Spleen (tissue), 11 donors: ENCODE measurements around the gene LCP2. TPM values are rescaled to one million over a fixed set of nuclear protein-coding genes. Genes with fewer than 3 reads are reported as not detected.

Source experiments
- DNase-seq: peaks from one replicate; pipeline ENCODE4 v3.0.0-alpha.2; 2020
- H3K27ac ChIP-seq, 8 donors: fragments of 200-600 bp; sonication (generic) in 7 of 8; 1 replicate in 4 of 8; 2 replicates in 4 of 8; pipeline versions ENCODE4 v1.5.0 to v1.8.0; 2016 to 2021; ENCODE audit warnings: inconsistent platforms in 4 of 8, mild to moderate bottlenecking in 4 of 8, moderate library complexity in 1 of 8
- H3K27me3 ChIP-seq, 7 donors: fragments of 200-600 bp; sonication (generic) in 6 of 7; replicated peaks in 1 of 7; 1 replicate in 4 of 7; 2 replicates in 3 of 7; pipeline versions ENCODE4 v1.5.0 to v1.8.0; 2016 to 2021; ENCODE audit warnings: inconsistent platforms in 3 of 7, mild to moderate bottlenecking in 1 of 7
- H3K36me3 ChIP-seq, 6 donors: fragments of 200-600 bp; sonication (generic) in 5 of 6; 1 replicate in 4 of 6; 2 replicates in 2 of 6; pipeline versions ENCODE4 v1.5.0 to v1.8.0; 2016 to 2021; ENCODE audit warnings: inconsistent platforms in 2 of 6
- H3K4me1 ChIP-seq, 6 donors: fragments of 200-600 bp; sonication (generic) in 5 of 6; 1 replicate in 3 of 6; 2 replicates in 3 of 6; pipeline versions ENCODE4 v1.5.0 to v1.8.0; 2016 to 2021; ENCODE audit warnings: inconsistent platforms in 3 of 6
- H3K4me3 ChIP-seq, 8 donors: fragments of 200-600 bp; sonication (generic) in 7 of 8; 1 replicate in 4 of 8; 2 replicates in 4 of 8; pipeline versions ENCODE4 v1.5.0 to v1.8.0; 2016 to 2021; ENCODE audit warnings: inconsistent platforms in 4 of 8, mild to moderate bottlenecking in 4 of 8, moderate library complexity in 2 of 8
- H3K9me3 ChIP-seq, 8 donors: fragments of 200-600 bp; sonication (generic) in 7 of 8; 1 replicate in 4 of 8; 2 replicates in 4 of 8; pipeline versions ENCODE4 v1.5.0 to v1.8.0; 2016 to 2021; ENCODE audit warnings: inconsistent platforms in 4 of 8
- POLR2A ChIP-seq, 3 donors: fragments of 450-650 bp; IDR thresholded peaks; one replicate each; pipeline ENCODE4 v1.5.1; 2017; ENCODE audit warnings: antibody characterized with exemption in 3 of 3, mild to moderate bottlenecking in 1 of 3
- POLR2AphosphoS5 ChIP-seq, 3 donors: sonication (generic); formaldehyde crosslinking; IDR thresholded peaks; one replicate each; pipeline ENCODE4 v1.5.1; 2017; ENCODE audit warnings: antibody characterized with exemption in 3 of 3
- WGBS, 5 donors: extraction: QIAGEN DNeasy Blood & Tissue Kit in 3 of 5; methylation state at CpG; one replicate each; pipeline versions ENCODE4 v1.1.5 to v1.1.7; 2013 to 2018; 5-methylcytosine and 5-hydroxymethylcytosine counted together
- intact Hi-C: fragments of 100-400 bp; cut with DNase I; formaldehyde crosslinking; loops from one replicate; pipeline ENCODE4 v1.15.0; 2023; ENCODE audit warnings: low total_unique reads
- polyA plus RNA-seq, 3 donors: library from polyadenylated mRNA; stranded (reverse); fragments of 200-250 nt; gene quantifications; one replicate each; pipeline ENCODE4 v1.2.1, GENCODE V29; 2013
- total RNA-seq, 7 donors: library from RNA; depleted of rRNA in 3 of 7; stranded (reverse); fragments of >200 nt in 3 of 7; fragmentation: NEBNext Ultra II Directional in 4 of 7; extraction: Animal tissue kit (Norgen Biotek cat#: 25700) in 4 of 7; gene quantifications; one replicate each; pipeline versions ENCODE4 v1.1.0 to v1.2.1, GENCODE V29; 2016 to 2021
- TF ChIP-seq, protein P1 (sequence below), 11 experiments: fragments of 200-600 bp in 7 of 11; fragments of 450-650 bp in 4 of 11; sonication (generic) in 4 of 11; IDR thresholded peaks in 8 of 11; conservative IDR thresholded peaks in 3 of 11; 1 replicate in 7 of 11; 2 replicates in 4 of 11; pipeline versions ENCODE4 v1.4.0 to v1.8.0; 2016 to 2021; ENCODE audit warnings: antibody characterized with exemption in 11 of 11, inconsistent platforms in 4 of 11, mild to moderate bottlenecking in 1 of 11
- donor health status: healthy with polysubstance abuse.
- donor health status: DM: no; HTN: no; CAD: no; lungs with moderate emphysema.
- donor health status: DM: no; HTN: no; CAD: no.
- donor health status: Bipolar disorder and iron deficiency.
- donor health status: healthy.
- donor health status: DM: no; HTN: no; CAD: no.
- donor health status: DM: yes; HTN: yes; CAD: no.

LCP2 gene
- total and polyA plus RNA-seq, 10 donors = 28.3 to 272 (median 214) TPM

DNA sequence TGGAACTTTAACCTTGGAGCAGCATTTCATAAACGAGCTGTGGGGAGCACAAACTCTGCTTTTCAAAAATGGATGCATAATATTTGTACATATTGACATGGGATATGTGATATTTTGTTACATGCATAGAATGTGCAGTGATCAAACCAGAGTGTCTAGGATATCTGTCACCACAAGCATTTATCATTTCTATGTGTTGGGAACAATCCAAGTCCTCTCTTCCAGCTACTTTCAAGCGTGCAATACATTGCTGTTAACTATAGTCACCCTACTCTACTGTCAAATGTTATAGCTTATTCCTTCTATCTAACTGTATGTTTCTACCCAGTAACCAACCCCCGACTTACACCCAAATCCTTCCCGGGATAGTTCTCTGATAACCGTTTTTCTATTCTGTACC lies 79.7 kb downstream of the LCP2 start:
- H3K4me3 ChIP-seq = no peak overlapping the region
- intact Hi-C loops = no loop called here
- DNase-seq = no peak
- H3K4me1 ChIP-seq = peaks cover 0 to 2% (median 0%) of the 10 kb centered on the region in 6 donors
- 85 to 91% (median 90%) methylated on average over 5 of the region's 5 CpGs for WGBS, 5 donors
- TF ChIP-seq POLR2AphosphoS5 (IDR thresholded peaks at IDR 0.05) = no peak
- TF ChIP-seq, protein P1, sequence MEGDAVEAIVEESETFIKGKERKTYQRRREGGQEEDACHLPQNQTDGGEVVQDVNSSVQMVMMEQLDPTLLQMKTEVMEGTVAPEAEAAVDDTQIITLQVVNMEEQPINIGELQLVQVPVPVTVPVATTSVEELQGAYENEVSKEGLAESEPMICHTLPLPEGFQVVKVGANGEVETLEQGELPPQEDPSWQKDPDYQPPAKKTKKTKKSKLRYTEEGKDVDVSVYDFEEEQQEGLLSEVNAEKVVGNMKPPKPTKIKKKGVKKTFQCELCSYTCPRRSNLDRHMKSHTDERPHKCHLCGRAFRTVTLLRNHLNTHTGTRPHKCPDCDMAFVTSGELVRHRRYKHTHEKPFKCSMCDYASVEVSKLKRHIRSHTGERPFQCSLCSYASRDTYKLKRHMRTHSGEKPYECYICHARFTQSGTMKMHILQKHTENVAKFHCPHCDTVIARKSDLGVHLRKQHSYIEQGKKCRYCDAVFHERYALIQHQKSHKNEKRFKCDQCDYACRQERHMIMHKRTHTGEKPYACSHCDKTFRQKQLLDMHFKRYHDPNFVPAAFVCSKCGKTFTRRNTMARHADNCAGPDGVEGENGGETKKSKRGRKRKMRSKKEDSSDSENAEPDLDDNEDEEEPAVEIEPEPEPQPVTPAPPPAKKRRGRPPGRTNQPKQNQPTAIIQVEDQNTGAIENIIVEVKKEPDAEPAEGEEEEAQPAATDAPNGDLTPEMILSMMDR (IDR thresholded peaks at IDR 0.05 in 8 of 11, conservative IDR thresholded peaks at IDR 0.05 in 3 of 11) = no peak
- TF ChIP-seq POLR2A (IDR thresholded peaks at IDR 0.05) = no peak
- H3K27me3 ChIP-seq = peaks cover 0 to 4% (median 0%) of the 10 kb centered on the region in 7 donors
- no peaks in the 10 kb centered on the region for H3K36me3 ChIP-seq
- no peaks in the 10 kb centered on the region for H3K9me3 ChIP-seq
- H3K27ac ChIP-seq = no peak overlapping the region

DNA sequence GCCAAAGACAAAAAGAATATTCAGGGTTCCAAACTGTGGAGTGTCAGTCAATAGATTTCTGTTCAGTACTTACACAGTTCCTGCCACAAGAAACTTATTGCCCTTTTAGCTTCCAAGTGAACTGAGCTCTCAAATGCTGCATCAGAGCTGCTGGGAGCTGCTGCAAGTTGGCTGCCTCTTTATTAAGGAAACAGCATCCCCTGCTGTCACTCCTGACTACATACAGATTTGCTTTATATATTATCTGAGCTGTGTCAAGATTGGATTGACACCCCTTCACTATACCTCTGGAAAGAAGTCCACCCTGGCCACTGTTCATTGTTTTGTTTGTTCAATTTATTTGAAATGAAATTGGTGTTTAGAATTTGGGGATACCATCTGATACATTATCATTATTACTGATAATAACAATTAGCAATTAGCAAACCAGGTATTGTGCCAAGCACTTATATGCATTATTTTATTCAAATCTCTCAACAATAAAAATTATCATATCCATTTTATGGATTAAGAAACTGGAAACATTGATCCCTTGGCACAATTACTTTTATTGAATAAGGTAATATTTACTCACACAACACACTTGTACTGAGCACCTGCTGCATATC lies 81.2 kb downstream of the LCP2 start:
- H3K4me1 ChIP-seq = no peaks in the 10 kb centered on the region

DNA sequence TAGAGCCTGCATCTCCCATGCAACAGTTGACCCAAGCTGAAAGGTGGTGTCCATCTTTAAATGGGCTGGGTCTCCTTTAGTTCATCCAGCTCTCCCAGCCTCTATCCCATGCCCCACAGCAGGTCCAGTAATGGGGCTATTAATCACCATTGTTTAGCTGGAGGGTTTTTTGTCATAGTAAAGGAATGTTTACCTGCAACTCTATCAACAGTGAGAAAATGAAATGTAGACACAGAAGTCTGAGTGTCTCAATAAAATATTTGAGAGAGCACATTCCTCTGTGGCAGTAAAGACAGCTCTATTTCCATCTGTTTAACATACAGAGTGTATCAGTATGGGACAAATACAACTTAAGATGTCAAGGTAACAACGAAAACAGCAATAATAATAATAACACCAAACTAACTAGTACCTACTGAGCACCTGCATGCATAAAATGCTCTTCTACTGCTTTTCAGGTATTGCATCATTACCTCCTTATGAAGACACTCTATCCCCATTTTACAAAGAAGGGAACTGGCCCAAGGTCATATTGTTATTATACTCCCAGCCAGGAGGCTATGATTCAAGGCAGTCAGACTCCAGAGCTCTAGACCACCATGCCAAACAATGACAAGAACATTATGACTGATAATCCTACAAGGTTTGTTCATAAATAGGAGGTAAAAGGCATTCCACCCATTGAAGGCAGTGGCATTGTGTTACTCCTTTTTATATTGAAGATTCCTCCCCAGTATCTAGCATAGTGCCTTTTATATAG lies 85.8 kb downstream of the LCP2 start:
- H3K27me3 ChIP-seq = peaks cover 0 to 10% (median 0%) of the 10 kb centered on the region in 7 donors
- TF ChIP-seq, protein P1 (IDR thresholded peaks at IDR 0.05 in 8 of 11, conservative IDR thresholded peaks at IDR 0.05 in 3 of 11) = no peak
- TF ChIP-seq POLR2AphosphoS5 (IDR thresholded peaks at IDR 0.05) (no peak), POLR2A (IDR thresholded peaks at IDR 0.05) (no peak)
- no peak overlapping the region for H3K4me3 ChIP-seq
- 71 to 97% (median 77%) methylated on average over 1 of the region's 1 CpG for WGBS, 5 donors
- no peak for DNase-seq
- peaks cover 0 to 4% (median 0%) of the 10 kb centered on the region in 8 donors for H3K9me3 ChIP-seq
- intact Hi-C loops = no loop called here
- no peak overlapping the region for H3K27ac ChIP-seq
- no peaks in the 10 kb centered on the region for H3K36me3 ChIP-seq
- H3K4me1 ChIP-seq = no peaks in the 10 kb centered on the region

More for the DNA sequence above, 81.2 kb downstream of the LCP2 start:
- Histone ChIP-seq H3K27me3 (peaks cover 0 to 4% (median 0%) of the 10 kb centered on the region in 7 donors), H3K27ac (no peak overlapping the region), H3K4me3 (no peak overlapping the region), H3K36me3 (no peaks in the 10 kb centered on the region), H3K9me3 (no peaks in the 10 kb centered on the region)
- no peak for TF ChIP-seq POLR2A (IDR thresholded peaks at IDR 0.05)
- TF ChIP-seq, protein P1 (IDR thresholded peaks at IDR 0.05 in 8 of 11, conservative IDR thresholded peaks at IDR 0.05 in 3 of 11) = peak in 7 of 11 experiments; percentile 13 to 36 (median 23)
- no peak for DNase-seq
- intact Hi-C loops = no loop called here

DNA sequence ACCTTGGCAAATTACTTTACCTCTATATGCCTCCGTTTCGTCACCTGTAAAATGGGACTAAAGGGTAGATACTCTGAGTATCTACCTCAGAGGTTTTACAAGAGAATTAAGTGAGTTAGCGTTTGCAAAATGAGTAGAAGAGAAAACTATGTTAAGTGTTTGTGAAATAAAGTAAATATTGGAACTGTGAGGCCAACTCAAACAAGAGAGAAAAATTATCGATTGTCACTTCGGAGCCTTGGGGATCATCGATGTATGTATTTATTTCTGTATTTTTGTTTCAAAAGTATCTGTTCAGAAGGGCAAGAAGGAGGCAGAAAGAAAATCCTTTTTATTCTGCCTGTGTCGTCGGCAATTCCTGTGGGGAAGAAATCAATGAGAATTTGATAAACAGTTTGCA lies 90.6 kb downstream of the LCP2 start:
- intact Hi-C loops = no loop called here
- Histone ChIP-seq H3K36me3 (no peaks in the 10 kb centered on the region), H3K4me3 (no peak overlapping the region), H3K9me3 (peaks cover 0 to 4% (median 0%) of the 10 kb centered on the region in 8 donors), H3K27ac (no peak overlapping the region), H3K27me3 (peaks cover 0 to 6% (median 0%) of the 10 kb centered on the region in 7 donors), H3K4me1 (no peaks in the 10 kb centered on the region)
- no peak for TF ChIP-seq POLR2A (IDR thresholded peaks at IDR 0.05)
- TF ChIP-seq, protein P1 (IDR thresholded peaks at IDR 0.05 in 8 of 11, conservative IDR thresholded peaks at IDR 0.05 in 3 of 11) = no peak
- no peak for TF ChIP-seq POLR2AphosphoS5 (IDR thresholded peaks at IDR 0.05)
- WGBS, 5 donors = 94 to 98% (median 95%) methylated on average over 8 of the region's 8 CpGs
- DNase-seq = no peak
